DOHH2 (cell line): Measurements from ENCODE around the gene MPND.

Experiments used
- H3F3A ChIP-seq: fragments of 200-600 bp; sonication (generic), shearing (Covaris generic); 2 replicates; pipeline ENCODE4 v1.6.0; 2016; ENCODE audit warnings: antibody characterized with exemption, mild to moderate bottlenecking; ENCODE audit not compliant: control insufficient read depth, insufficient read depth
- H3K27ac ChIP-seq: fragments of 200-600 bp; sonication (generic); 2 replicates; pipeline ENCODE4 v1.5.1; 2014; ENCODE audit warnings: low read depth, mild to moderate bottlenecking, low read length, moderate library complexity
- H3K27me3 ChIP-seq: fragments of 200-600 bp; sonication (generic); 2 replicates; pipeline ENCODE4 v1.6.1; 2014; ENCODE audit warnings: mild to moderate bottlenecking, low read length, mixed read lengths; ENCODE audit not compliant: control insufficient read depth
- H3K36me3 ChIP-seq: fragments of 200-600 bp; sonication (generic); 2 replicates; pipeline ENCODE4 v1.6.1; 2014; ENCODE audit warnings: mild to moderate bottlenecking, low read length, moderate library complexity, mixed read lengths; ENCODE audit not compliant: control insufficient read depth
- H3K4me1 ChIP-seq: fragments of 200-600 bp; sonication (generic); 2 replicates; pipeline ENCODE4 v1.6.1; 2014; ENCODE audit warnings: mild to moderate bottlenecking, low read length, mixed read lengths; ENCODE audit not compliant: control insufficient read depth
- H3K4me2 ChIP-seq: fragments of 200-600 bp; sonication (generic); 2 replicates; pipeline ENCODE4 v1.6.0; 2014; ENCODE audit warnings: mild to moderate bottlenecking, low read length, moderate library complexity
- H3K4me3 ChIP-seq: fragments of 200-600 bp; sonication (generic); 2 replicates; pipeline ENCODE4 v1.5.1; 2014; ENCODE audit warnings: mild to moderate bottlenecking, low read length, mixed read lengths
- H3K79me2 ChIP-seq: fragments of 200-600 bp; sonication (generic); 2 replicates; pipeline ENCODE4 v1.6.1; 2014; ENCODE audit warnings: mild to moderate bottlenecking, low read length, mixed read lengths; ENCODE audit not compliant: control insufficient read depth
- H3K9me2 ChIP-seq: fragments of 200-600 bp; sonication (generic); replicated peaks from 2 replicates; pipeline ENCODE4 v1.6.1; 2014; ENCODE audit warnings: mild to moderate bottlenecking, low read length, mixed read lengths; ENCODE audit not compliant: control insufficient read depth
- H3K9me3 ChIP-seq: fragments of 200-600 bp; sonication (generic); 2 replicates; pipeline ENCODE4 v1.6.1; 2014; ENCODE audit warnings: antibody characterized with exemption, low read length, mixed read lengths; ENCODE audit not compliant: control insufficient read depth, insufficient read depth
- H4K20me1 ChIP-seq: fragments of 200-600 bp; sonication (generic); 2 replicates; pipeline ENCODE4 v1.6.0; 2014; ENCODE audit warnings: low read depth, mild to moderate bottlenecking, antibody characterized with exemption, low read length, moderate library complexity; ENCODE audit not compliant: control insufficient read depth, insufficient read depth
- CTCF ChIP-seq: fragments of 200-600 bp; sonication (generic); IDR thresholded peaks from one replicate; pipeline ENCODE4 v1.5.1; 2014; ENCODE audit warnings: antibody characterized with exemption, mild to moderate bottlenecking, low read depth, low read length; ENCODE audit not compliant: poor library complexity, severe bottlenecking
- EZH2phosphoT487 ChIP-seq: fragments of 200-600 bp; sonication (generic); IDR thresholded peaks from 2 replicates; pipeline ENCODE4 v1.6.1; 2017; ENCODE audit warnings: borderline replicate concordance, mild to moderate bottlenecking, antibody characterized with exemption, low read length, moderate library complexity, mixed read lengths

Gene MPND

GRCh38 chr19:4342314-4342614 lies 1.1 kb upstream of the MPND start:
- no peaks in the 10 kb centered on the region for H4K20me1 ChIP-seq
- TF ChIP-seq CTCF: no peak
- TF ChIP-seq EZH2phosphoT487: no peak
- H3K36me3 ChIP-seq: peaks cover 3% of the 10 kb centered on the region; the same call in 1 of the 2 replicates
- peaks cover 24% of the 10 kb centered on the region for H3K4me1 ChIP-seq
- H3K9me3 ChIP-seq: no peaks in the 10 kb centered on the region
- H3F3A ChIP-seq: no peaks in the 10 kb centered on the region
- no peaks in the 10 kb centered on the region for H3K27me3 ChIP-seq
- peaks cover 8% of the 10 kb centered on the region for H3K79me2 ChIP-seq
- no peaks in the 10 kb centered on the region for H3K9me2 ChIP-seq
- H3K4me2 ChIP-seq: peak overlapping the region; percentile 88
- peak overlapping the region; percentile 24; the same call in 1 of the 2 replicates for H3K27ac ChIP-seq
- H3K4me3 ChIP-seq: peak overlapping the region; percentile 96

DNA sequence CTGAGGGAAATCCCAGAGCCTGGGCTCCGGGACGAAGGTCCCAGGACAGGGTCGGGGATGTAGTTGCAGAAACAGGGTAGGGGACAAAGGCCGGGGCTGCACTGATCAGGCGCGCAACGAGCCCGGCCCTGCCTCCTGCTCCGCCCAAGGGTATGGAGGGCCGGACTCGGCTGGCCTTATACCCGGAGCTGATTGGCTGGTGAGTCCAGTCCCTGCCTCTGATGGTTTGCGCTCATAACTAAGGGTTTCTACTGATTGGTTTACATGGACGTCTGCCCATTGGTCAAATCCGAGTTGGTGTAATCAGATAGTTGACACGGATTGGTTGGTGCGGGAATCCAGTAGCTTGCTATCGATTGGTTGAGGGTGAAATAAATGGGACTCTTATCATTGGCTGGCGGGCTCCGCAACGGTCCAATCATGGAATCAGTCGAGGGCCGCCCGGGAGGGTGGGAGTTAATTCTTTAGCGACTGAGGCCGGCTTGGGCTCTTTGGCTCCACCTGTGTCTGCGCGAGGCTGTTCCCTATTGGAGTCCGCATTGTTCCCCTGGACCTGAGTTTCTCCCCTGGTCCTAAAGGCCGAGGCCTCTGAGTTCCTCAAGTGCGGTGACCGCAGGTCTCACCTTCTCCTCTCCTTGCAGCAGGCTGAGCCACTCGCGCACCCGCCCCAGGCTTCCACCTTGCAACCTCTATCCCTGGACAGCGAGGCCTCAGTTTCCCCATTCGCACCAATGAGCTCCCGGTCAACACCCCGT lies 570 bp upstream of the MPND start:
- H3K9me3 ChIP-seq: no peaks in the 10 kb centered on the region
- peaks cover 24% of the 10 kb centered on the region for H3K4me1 ChIP-seq
- no peaks in the 10 kb centered on the region for H3F3A ChIP-seq
- peaks cover 8% of the 10 kb centered on the region for H3K79me2 ChIP-seq
- no peaks in the 10 kb centered on the region for H4K20me1 ChIP-seq
- H3K9me2 ChIP-seq: no peaks in the 10 kb centered on the region
- no peak for TF ChIP-seq EZH2phosphoT487
- TF ChIP-seq CTCF: peak; percentile 44
- no peaks in the 10 kb centered on the region for H3K27me3 ChIP-seq
- H3K27ac ChIP-seq: peak overlapping the region; percentile 78
- peak overlapping the region; percentile 99 for H3K4me2 ChIP-seq
- H3K4me3 ChIP-seq: peak overlapping the region; percentile 96
- peaks cover 3% of the 10 kb centered on the region; the same call in 1 of the 2 replicates for H3K36me3 ChIP-seq

GRCh38 chr19:4345342-4346019 lies 2.1 kb downstream of the MPND start:
- Histone ChIP-seq H3K27me3 (no peaks in the 10 kb centered on the region), H3F3A (no peaks in the 10 kb centered on the region), H3K36me3 (peaks cover 3% of the 10 kb centered on the region), H3K4me1 (peaks cover 14% of the 10 kb centered on the region), H3K27ac (no peak overlapping the region), H3K4me2 (no peak overlapping the region), H3K9me2 (no peaks in the 10 kb centered on the region), H4K20me1 (no peaks in the 10 kb centered on the region), H3K4me3 (no peak overlapping the region), H3K79me2 (peaks cover 8% of the 10 kb centered on the region), H3K9me3 (no peaks in the 10 kb centered on the region)
- TF ChIP-seq CTCF: no peak
- no peak for TF ChIP-seq EZH2phosphoT487
